Stimulated activated CD4-positive, alpha-beta T cell treated with anti-CD3 and anti-CD28 coated beads, Interleukin-4, amount 100 ng/mL, for 1 hour (primary cell): Measurements from ENCODE around the gene BOD1.
"Not testable (repeated sequence)": the region's sequence is repeated elsewhere in the genome, so short reads cannot be mapped to it uniquely, and the experiment has no call there.

ENCODE experiments used
- DNase-seq: peaks from one replicate; pipeline ENCODE4 v3.0.0-alpha.2; 2020

BOD1 gene

DNA sequence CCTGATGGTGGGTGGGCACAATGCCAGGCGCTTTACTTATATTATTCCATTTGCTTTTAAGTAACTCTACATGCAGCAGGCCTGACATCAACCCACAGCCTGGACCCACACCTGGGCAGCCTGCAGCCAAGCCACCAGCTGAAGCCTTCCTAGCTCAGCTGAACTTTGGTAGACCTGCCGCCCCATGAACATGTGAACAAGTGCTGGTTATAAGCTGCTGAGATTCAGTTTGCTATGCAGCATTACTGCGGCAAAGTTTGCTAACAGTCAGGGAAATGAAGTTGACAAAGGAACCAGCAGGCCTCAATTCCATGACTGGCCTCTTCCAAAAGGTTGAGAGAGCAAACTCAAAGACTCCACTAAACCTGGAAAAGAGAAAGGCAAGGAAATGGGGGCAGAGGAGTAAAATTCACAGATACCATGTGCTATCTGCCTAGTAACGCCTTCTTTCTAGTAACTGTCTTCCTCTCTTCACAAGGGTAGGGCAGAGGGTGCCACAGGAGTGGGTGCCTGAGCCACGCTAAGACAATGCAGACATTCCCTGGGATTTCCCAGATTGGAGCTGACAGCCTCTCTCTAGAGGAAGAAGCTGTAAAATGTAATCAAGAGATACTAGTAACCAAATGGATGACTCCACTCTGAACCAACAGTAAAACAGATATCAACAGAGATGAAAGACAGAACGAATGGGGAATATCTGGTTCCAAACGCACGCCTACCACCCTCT, 2.9 kb downstream of the BOD1 start:
- no peak for DNase-seq

GRCh38 chr5:173612948-173613347, 3.5 kb downstream of the BOD1 start:
- no peak for DNase-seq

DNA sequence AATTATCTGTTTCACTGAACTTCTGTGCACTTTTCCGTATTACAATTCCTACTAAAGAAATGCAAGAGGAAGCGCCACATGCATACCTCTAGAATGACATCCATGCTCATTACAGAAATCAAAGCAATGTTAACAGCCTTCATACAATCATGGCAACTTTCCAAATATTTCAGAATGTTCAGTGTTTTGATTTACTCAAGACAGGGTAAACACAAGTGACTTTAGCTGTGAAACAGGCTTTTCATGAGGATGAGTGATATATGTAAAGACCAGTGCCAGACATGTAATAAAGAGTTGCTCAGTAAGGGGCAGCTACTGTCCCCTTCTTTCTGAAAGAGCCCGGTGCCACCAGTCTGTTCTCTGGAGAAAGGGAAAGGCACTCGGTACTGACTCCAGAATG, 4.7 kb downstream of the BOD1 start:
- DNase-seq = no peak

- DNase-seq = no peak
Measured at GRCh38 chr5:173604141-173604540, 12.3 kb downstream of the BOD1 start.

DNA sequence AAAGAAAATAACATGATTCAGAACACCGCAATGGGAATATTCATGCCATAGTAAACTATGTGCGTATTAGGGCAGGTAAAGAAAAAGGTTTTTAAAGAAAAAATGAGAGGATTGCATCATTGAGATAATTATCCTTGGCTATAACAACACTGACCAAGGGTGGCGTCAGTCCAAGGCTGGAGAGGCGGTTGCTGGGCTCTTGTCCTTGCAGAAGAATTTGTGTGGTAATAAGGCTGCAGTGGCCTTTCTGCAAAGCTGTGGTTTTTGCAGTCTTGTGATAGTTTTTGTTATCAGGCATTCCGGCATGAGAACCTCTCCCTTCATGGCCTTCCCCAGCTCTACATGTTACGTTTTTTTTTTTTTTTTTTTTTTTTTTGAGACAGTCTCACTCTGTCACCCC, 14.0 kb downstream of the BOD1 start:
- DNase-seq = no peak

DNA sequence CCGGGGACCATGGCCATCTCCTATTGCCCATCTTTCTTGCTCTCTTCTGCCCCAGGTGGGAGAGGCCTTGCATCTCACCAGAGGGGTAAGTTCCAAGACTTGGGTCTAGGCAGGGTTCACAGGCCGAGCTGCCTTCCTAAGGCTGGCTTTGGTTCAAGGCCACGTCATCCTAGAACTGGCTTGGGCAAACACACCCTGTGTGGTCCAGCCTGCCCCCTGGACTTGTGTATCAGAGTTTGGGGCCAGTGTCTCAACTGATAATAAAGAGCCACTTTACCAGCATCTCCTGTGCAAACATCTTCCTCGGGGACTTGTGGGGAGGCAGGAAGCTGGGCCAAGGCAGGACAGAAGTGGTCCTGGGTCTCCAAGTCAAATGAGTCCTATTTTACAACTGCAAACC, 17.8 kb downstream of the BOD1 start:
- no peak for DNase-seq

- no peak for DNase-seq
Measured at GRCh38 chr5:173597304-173597703, 19.1 kb downstream of the BOD1 start.

DNA sequence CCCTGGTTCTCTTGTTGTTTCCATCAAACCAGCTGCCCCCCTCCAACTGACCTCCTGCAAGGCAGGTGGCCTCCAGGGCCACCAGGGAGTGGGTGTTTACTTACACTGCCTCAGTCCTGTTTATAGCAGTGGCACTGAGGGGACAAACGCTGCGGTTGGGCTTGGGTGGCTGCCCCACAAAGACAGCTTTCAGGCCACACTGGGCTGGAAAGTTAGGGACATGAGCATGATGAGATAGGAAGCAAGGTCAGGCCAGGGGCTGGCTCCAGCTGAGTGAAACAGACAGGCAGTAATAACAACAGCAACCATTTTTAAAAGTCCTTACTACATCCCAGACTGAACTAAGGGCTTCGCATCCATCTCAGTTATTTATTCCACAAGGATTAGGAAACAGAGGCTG, 20.6 kb downstream of the BOD1 start:
- no peak for DNase-seq

- DNase-seq = no peak
Measured at GRCh38 chr5:173594061-173594460, 22.4 kb downstream of the BOD1 start.

DNA sequence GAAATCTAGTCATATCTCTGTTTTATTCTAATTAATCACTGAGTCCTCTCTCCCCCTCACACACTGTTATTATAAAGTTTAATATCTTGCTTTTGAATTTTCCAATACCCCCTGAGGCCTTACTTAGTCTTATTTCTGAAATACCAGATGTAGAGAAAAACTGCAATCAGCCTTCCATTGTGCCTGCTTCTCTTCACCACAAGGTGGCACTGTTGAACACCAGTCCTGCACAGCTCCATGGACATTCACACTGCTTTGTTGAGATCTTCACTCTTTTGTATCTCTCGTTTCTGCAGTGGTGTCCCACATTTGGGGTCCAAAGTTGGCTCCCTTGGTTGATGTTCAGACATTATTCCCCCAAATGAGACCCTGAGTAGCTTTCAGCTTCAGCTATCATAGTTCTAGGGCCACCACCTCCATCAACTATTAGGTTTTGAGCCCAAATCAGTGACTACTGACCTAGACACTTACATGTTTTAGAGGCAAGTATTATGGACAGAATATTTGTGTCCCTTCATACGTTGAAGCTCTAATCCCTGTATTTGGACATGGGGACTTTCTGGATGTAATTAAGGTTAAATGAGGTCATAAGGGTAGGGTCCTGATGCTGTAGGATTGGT, 24.3 kb downstream of the BOD1 start:
- DNase-seq = no peak

- DNase-seq = no peak
Measured at GRCh38 chr5:173591056-173591514, 25.4 kb downstream of the BOD1 start.

DNA sequence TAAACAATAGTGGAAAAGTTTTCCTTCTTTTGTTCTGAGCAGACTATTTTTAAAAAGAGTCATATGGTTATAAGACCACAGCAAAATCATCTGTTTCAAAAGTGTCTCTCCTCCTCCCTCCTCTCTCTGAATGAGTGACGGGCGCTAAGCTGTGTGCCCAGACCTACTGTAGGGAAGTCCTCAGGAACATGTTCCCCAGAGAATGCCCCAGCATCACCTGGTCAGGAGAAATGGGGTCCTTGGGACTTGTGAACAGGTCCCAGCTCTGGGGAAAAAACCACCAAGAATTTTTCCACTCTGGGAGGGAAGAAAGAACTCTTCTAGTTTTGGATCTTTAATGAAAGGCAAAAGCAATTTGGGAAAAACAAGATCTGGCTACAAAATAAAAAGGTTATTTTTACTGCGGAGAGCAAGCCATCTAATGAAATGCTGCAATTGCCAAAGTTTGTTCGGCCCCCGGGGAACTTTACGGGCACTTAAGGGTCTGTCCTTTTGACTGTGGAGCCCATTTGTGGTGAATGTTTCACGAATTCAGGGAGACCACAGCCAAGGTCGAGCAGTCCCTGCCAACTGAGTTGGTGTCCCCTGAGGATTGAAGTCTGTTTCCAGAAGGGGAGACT, 25.9 kb downstream of the BOD1 start:
- no peak for DNase-seq

DNA sequence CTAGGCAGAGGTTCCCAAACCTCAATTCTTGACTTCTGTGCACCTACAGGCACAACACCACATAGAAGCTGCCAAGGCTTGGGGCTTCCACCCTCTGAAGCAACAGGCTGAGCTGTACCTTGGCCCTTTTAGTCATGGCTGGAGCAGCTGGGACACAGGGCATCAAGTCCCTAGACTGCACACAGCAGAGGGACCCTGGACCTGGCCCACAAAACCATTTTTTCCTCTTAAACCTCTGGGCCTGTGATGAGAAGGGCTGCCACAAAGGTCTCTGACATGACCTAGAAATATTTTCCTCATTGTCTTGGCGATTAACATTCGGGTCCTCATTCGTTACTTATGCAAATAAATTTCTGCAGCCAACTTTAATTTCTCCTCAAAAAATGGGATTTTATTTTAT, 30.3 kb downstream of the BOD1 start:
- DNase-seq = not testable (repeated sequence)

DNA sequence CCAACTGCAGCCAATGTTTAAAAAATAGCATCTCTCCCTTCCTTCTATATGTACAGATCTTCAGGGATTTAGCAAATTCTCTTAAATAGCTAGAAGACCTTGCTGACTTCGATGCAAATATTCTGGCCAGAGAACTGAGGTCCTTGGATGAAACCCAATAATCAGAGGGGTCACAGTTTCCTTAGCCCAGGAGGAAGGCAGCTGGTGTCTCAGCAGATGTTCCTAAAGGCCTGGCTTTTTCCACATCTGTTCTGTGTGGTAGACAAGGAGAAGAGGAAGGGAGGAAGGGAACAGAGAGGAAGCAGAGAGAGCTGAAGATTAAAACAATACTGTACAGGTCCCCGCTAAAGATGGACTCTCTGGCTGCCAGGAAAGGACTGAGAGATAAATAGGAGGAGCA, 33.1 kb downstream of the BOD1 start:
- DNase-seq = no peak

GRCh38 chr5:173582216-173583111, 34.0 kb downstream of the BOD1 start:
- DNase-seq = no peak

- DNase-seq = peak; percentile 39
Measured at GRCh38 chr5:173581408-173582215, 34.8 kb downstream of the BOD1 start.

- DNase-seq = no peak
Measured at GRCh38 chr5:173578947-173579615, 37.4 kb downstream of the BOD1 start.

- no peak for DNase-seq
Measured at GRCh38 chr5:173577817-173578216, 38.6 kb downstream of the BOD1 start.

GRCh38 chr5:173577166-173577565, 39.3 kb downstream of the BOD1 start:
- no peak for DNase-seq

DNA sequence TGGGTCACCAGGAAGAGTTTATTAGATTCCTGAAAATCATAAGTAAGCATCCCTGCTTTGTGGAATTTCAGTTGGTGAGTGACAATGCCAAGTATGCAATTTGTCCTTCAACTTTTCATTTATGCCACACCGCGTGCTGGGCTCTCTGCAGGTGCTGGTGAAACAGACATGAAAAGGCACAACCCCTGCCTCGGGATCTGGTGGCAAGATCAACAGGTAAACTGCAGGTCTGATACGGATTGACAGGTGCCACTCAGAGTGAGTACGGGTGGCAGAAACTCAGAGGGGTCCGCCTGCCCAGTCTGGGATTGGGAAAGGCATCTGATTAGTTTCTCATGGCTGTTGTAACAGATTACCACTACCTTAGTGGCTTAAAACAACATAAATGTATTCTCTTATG, 40.5 kb downstream of the BOD1 start:
- DNase-seq = no peak

GRCh38 chr5:173574983-173575382, 41.5 kb downstream of the BOD1 start:
- DNase-seq = no peak
